ENCODE results near the gene NDFIP1. TPM values are rescaled to one million over a fixed set of nuclear protein-coding genes. Genes with fewer than 3 reads are reported as not detected.
"Not testable (repeated sequence)": the region's sequence is repeated elsewhere in the genome, so short reads cannot be mapped to it uniquely, and the experiment has no call there.

NDFIP1 gene
- total RNA-seq, 2 experiments from 2014 or later, result 28.5 to 31.7 TPM

GRCh38 chr5:142079306-142079721, 29.3 kb upstream of the NDFIP1 start:
- DNase-seq (no peak), ATAC-seq (no peak)

GRCh38 chr5:142080248-142080647, 28.3 kb upstream of the NDFIP1 start:
- Mint-ChIP-seq H3K27me3 (peaks cover 6% of the 10 kb centered on the region), H3K9me3 (ENCODE audit: low read depth) (no peaks in the 10 kb centered on the region), H3K4me3 (no peak overlapping the region), H3K27ac (no peak overlapping the region), H3K36me3 (no peaks in the 10 kb centered on the region), H3K4me1 (peaks cover 10% of the 10 kb centered on the region)
- DNase-seq, result no peak
- CTCF ChIA-PET, result no interaction called here
- no peak for ATAC-seq

More at GRCh38 chr5:142079306-142079721, 29.3 kb upstream of the NDFIP1 start:
- Mint-ChIP-seq H3K4me3 (no peak overlapping the region), H3K4me1 (peaks cover 10% of the 10 kb centered on the region), H3K27me3 (peaks cover 6% of the 10 kb centered on the region), H3K9me3 (ENCODE audit: low read depth) (no peaks in the 10 kb centered on the region), H3K36me3 (no peaks in the 10 kb centered on the region), H3K27ac (no peak overlapping the region)
- CTCF ChIA-PET, result interaction anchor here (1.1 kb wide), 1 partner anchor 16 kb away, joined by 3 read pairs; no protein-coding TSS in a partner anchor

GRCh38 chr5:142082182-142082781, 26.3 kb upstream of the NDFIP1 start:
- no peak for DNase-seq
- no peak overlapping the region for H3K4me3 Mint-ChIP-seq
- H3K4me1 Mint-ChIP-seq, result peaks cover 10% of the 10 kb centered on the region
- peaks cover 6% of the 10 kb centered on the region for H3K27me3 Mint-ChIP-seq
- no peak for ATAC-seq
- CTCF ChIA-PET, result interaction anchor here (0.7 kb wide), 1 partner anchor 24 kb away, joined by 3 read pairs; no protein-coding TSS in a partner anchor
- H3K9me3 Mint-ChIP-seq (ENCODE audit: low read depth), result no peaks in the 10 kb centered on the region
- no peaks in the 10 kb centered on the region for H3K36me3 Mint-ChIP-seq
- no peak overlapping the region for H3K27ac Mint-ChIP-seq

GRCh38 chr5:142086229-142086628, 22.4 kb upstream of the NDFIP1 start:
- Mint-ChIP-seq H3K27ac (no peak overlapping the region), H3K36me3 (no peaks in the 10 kb centered on the region), H3K27me3 (peaks cover 3% of the 10 kb centered on the region), H3K4me1 (peaks cover 30% of the 10 kb centered on the region), H3K9me3 (ENCODE audit: low read depth) (no peaks in the 10 kb centered on the region), H3K4me3 (no peak overlapping the region)
- DNase-seq (no peak), ATAC-seq (no peak)
- CTCF ChIA-PET, result interaction anchor here (1.3 kb wide), 1 partner anchor 15 kb away, joined by 4 read pairs; no protein-coding TSS in a partner anchor

- H3K4me3 Mint-ChIP-seq, result no peak overlapping the region
Measured at GRCh38 chr5:142086679-142087078, 21.9 kb upstream of the NDFIP1 start.

GRCh38 chr5:142087920-142088679, 20.5 kb upstream of the NDFIP1 start:
- no peaks in the 10 kb centered on the region for H3K9me3 Mint-ChIP-seq (ENCODE audit: low read depth)
- no peaks in the 10 kb centered on the region for H3K36me3 Mint-ChIP-seq
- DNase-seq (peak; percentile 45), ATAC-seq (no peak)
- peaks cover 29% of the 10 kb centered on the region for H3K4me1 Mint-ChIP-seq
- H3K27ac Mint-ChIP-seq, result peak overlapping the region; percentile 19
- H3K4me3 Mint-ChIP-seq, result no peak overlapping the region
- CTCF ChIA-PET, result interaction anchor here (1.2 kb wide), 1 partner anchor 9 kb away, joined by 3 read pairs; no protein-coding TSS in a partner anchor
- peaks cover 2% of the 10 kb centered on the region for H3K27me3 Mint-ChIP-seq

More at GRCh38 chr5:142086679-142087078, 21.9 kb upstream of the NDFIP1 start:
- Mint-ChIP-seq H3K4me1 (peaks cover 32% of the 10 kb centered on the region), H3K36me3 (no peaks in the 10 kb centered on the region), H3K27me3 (peaks cover 2% of the 10 kb centered on the region), H3K9me3 (ENCODE audit: low read depth) (no peaks in the 10 kb centered on the region), H3K27ac (no peak overlapping the region)
- no peak for ATAC-seq
- peak; percentile 9 for DNase-seq
- CTCF ChIA-PET, result interaction anchor here (1.3 kb wide), 1 partner anchor 15 kb away, joined by 4 read pairs; no protein-coding TSS in a partner anchor

- H3K4me3 Mint-ChIP-seq; ATAC-seq; H3K27me3 Mint-ChIP-seq; H3K36me3 Mint-ChIP-seq; H3K9me3 Mint-ChIP-seq (ENCODE audit: low read depth): not testable (repeated sequence)
- CTCF ChIA-PET, result interaction anchor here (0.6 to 1.2 kb wide), 2 partner anchors 25 to 698 kb away, joined by 3 read pairs; no protein-coding TSS in a partner anchor
- H3K27ac Mint-ChIP-seq, result peak overlapping the region; percentile 19
- DNase-seq, result peak; percentile 36
- peaks cover 24% of the 10 kb centered on the region for H3K4me1 Mint-ChIP-seq
Measured at GRCh38 chr5:142088855-142089479, 19.6 kb upstream of the NDFIP1 start.

- H3K27ac Mint-ChIP-seq, result no peak overlapping the region
- CTCF ChIA-PET, result no interaction called here
- ATAC-seq, result no peak
Measured at GRCh38 chr5:142091012-142091411, 17.6 kb upstream of the NDFIP1 start.

GRCh38 chr5:142091922-142092321, 16.7 kb upstream of the NDFIP1 start:
- Mint-ChIP-seq H3K9me3 (ENCODE audit: low read depth) (no peaks in the 10 kb centered on the region), H3K4me3 (no peak overlapping the region), H3K4me1 (peaks cover 40% of the 10 kb centered on the region), H3K27me3 (peaks cover 2% of the 10 kb centered on the region), H3K27ac (no peak overlapping the region), H3K36me3 (no peaks in the 10 kb centered on the region)
- ATAC-seq (no peak), DNase-seq (no peak)
- CTCF ChIA-PET, result interaction anchor here (0.6 kb wide), 1 partner anchor 39 kb away, joined by 3 read pairs; no protein-coding TSS in a partner anchor

More at GRCh38 chr5:142091012-142091411, 17.6 kb upstream of the NDFIP1 start:
- Mint-ChIP-seq H3K4me1 (peaks cover 39% of the 10 kb centered on the region), H3K9me3 (ENCODE audit: low read depth) (no peaks in the 10 kb centered on the region), H3K27me3 (peaks cover 2% of the 10 kb centered on the region), H3K4me3 (no peak overlapping the region), H3K36me3 (no peaks in the 10 kb centered on the region)
- DNase-seq, result peak; percentile 4

- no peak for DNase-seq
Measured at GRCh38 chr5:142095035-142095434, 13.5 kb upstream of the NDFIP1 start.

GRCh38 chr5:142095651-142096330, 12.8 kb upstream of the NDFIP1 start:
- H3K4me3 Mint-ChIP-seq, result no peak overlapping the region
- DNase-seq (peak; percentile 88), ATAC-seq (peak; percentile 87)
- peak overlapping the region; percentile 67 for H3K27ac Mint-ChIP-seq
- peaks cover 2% of the 10 kb centered on the region for H3K27me3 Mint-ChIP-seq
- no peaks in the 10 kb centered on the region for H3K9me3 Mint-ChIP-seq (ENCODE audit: low read depth)
- CTCF ChIA-PET, result interaction anchor here (0.8 to 2.2 kb wide), 7 partner anchors 8 to 89 kb away, joined by 3 to 7 read pairs (median 3); no protein-coding TSS in a partner anchor
- H3K36me3 Mint-ChIP-seq, result no peaks in the 10 kb centered on the region
- peaks cover 25% of the 10 kb centered on the region for H3K4me1 Mint-ChIP-seq

More at GRCh38 chr5:142095035-142095434, 13.5 kb upstream of the NDFIP1 start:
- peaks cover 25% of the 10 kb centered on the region for H3K4me1 Mint-ChIP-seq
- CTCF ChIA-PET, result interaction anchor here (0.6 to 2.2 kb wide), 4 partner anchors 9 to 79 kb away, joined by 3 to 7 read pairs (median 4); no protein-coding TSS in a partner anchor
- H3K9me3 Mint-ChIP-seq (ENCODE audit: low read depth), result no peaks in the 10 kb centered on the region
- H3K4me3 Mint-ChIP-seq, result no peak overlapping the region
- peak overlapping the region; percentile 67 for H3K27ac Mint-ChIP-seq
- H3K36me3 Mint-ChIP-seq, result no peaks in the 10 kb centered on the region
- ATAC-seq, result peak; percentile 17
- H3K27me3 Mint-ChIP-seq, result peaks cover 2% of the 10 kb centered on the region

- peaks cover 25% of the 10 kb centered on the region for H3K4me1 Mint-ChIP-seq
- H3K27ac Mint-ChIP-seq, result no peak overlapping the region
- no peak for DNase-seq
Measured at GRCh38 chr5:142096382-142096781, 12.2 kb upstream of the NDFIP1 start.

More at GRCh38 chr5:142096382-142096781, 12.2 kb upstream of the NDFIP1 start:
- Mint-ChIP-seq H3K4me3 (no peak overlapping the region), H3K36me3 (no peaks in the 10 kb centered on the region), H3K9me3 (ENCODE audit: low read depth) (no peaks in the 10 kb centered on the region), H3K27me3 (peaks cover 2% of the 10 kb centered on the region)
- ATAC-seq, result no peak
- CTCF ChIA-PET, result interaction anchor here (0.8 to 1.8 kb wide), 5 partner anchors 11 to 89 kb away, joined by 3 to 5 read pairs (median 3); no protein-coding TSS in a partner anchor
